GM19463 (cell line): ENCODE results near the gene RAC2.

ENCODE experiments used
- ATAC-seq: cut with Tn5 transposase; IDR thresholded peaks from one replicate; pipeline ENCODE4 v1.9.1; 2021; ENCODE audit warnings: mild to moderate bottlenecking, moderate library complexity; ENCODE audit not compliant: unreplicated experiment

RAC2 gene

GRCh38 chr22:37244114-37244921, at the start of gene RAC2:
TSS of gene RAC2 (minus strand) at chr22:37244269. CDS start at chr22:37244148, 121 bp downstream.
- ATAC-seq: peak; percentile 50

DNA sequence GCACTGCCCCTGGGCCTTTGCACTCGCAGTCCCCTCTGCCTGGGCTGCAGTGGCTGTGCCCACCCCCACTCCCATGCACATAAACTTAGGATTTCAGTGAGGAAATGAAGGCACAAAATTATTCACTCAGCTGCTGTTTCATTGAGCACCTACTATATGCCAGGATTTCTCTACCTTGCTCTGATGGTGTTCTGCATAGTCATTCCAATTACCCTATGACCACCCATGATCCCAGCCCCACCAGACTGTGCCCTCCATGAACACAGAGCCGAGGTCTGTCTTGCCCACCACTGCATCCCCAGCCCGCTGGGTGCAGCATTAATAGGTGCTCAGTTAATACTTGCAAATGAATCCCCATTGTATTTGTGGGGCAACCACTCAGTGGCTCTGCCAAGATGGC, 49.1 kb upstream of the RAC2 start:
- no peak for ATAC-seq

- no peak for ATAC-seq
Observed at GRCh38 chr22:37292641-37293040, 48.6 kb upstream of the RAC2 start.

DNA sequence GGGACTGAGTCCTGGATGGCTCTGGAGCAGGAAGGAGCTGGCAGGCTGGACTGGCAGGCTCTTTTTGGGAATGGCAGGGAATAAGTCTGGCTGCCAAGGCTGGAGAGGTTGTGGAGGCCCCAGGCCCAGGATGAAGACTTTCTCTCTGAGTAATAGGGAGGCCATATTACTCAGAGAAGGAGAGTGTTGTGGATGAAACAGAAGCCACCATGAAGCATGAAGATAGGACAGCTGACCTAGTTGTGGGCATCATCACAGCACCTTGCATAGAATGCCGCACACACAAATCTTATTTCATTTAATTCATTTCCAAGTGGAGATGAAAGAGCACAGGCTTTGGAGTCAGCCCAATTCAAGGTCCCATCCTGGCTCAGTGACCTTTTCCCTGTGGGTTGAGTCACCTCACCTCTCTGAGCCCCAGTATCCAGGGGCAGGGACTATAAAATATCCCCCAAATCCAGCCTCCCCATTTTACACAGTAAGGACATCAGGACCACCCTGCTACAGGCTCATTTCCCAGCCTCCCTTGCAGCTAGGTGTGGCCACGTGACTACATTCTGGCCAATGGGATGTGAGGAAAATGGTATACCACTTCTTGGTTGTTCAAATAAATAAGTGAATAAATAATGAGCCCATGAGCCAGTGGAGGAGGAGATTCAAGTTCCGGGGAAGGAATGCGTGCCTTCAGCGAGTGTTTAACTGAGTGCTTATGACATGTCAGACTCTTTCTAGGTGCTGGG, 47.7 kb upstream of the RAC2 start:
- no peak for ATAC-seq

GRCh38 chr22:37290737-37291136, 46.7 kb upstream of the RAC2 start:
- no peak for ATAC-seq

DNA sequence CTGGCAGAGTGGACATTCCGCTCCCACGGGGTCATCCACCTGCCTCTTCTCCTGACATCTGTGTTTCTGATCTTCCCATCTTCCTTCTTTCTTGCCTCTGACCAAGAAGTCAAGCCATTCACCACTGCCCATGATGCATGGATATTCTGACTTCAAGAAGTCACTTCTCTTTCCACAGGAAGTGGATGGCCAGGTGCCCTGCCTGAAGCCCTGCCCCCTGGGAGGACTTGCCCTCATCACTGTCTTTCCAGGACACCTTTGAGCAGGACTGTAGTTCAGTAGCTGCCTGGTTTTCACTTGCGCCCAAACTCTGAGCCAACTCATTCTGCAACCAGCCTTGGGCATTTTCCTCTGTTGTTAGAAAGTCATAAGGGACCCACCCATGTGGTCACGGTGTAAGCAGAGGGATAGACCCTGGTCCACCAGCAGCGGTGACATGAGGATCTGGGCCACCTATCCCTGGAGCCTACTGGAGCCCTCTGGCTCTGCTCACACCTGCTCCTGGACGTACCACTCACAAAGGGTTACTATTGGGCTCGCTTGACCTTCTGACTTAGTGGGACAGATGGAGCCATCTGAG, 45.2 kb upstream of the RAC2 start:
- ATAC-seq: no peak

DNA sequence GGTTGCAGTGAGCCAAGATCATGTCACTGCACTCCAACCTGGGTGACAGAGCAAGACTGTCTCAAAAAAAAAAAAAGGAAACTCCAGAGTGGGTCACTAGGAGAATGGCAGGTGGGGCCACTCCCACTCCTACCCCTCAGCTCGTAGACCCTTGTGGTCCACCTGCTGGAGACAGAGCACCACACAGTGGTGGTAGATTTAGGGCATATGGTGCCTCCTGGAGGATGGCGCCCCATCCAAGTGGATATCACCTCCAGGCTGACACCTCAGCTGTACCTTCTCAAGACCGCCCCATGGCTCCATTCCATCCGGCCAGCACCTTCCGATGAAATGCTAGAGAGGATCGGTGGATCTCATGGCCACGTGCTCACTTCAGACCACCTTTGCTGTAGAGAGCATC, 44.5 kb upstream of the RAC2 start:
- ATAC-seq: no peak

DNA sequence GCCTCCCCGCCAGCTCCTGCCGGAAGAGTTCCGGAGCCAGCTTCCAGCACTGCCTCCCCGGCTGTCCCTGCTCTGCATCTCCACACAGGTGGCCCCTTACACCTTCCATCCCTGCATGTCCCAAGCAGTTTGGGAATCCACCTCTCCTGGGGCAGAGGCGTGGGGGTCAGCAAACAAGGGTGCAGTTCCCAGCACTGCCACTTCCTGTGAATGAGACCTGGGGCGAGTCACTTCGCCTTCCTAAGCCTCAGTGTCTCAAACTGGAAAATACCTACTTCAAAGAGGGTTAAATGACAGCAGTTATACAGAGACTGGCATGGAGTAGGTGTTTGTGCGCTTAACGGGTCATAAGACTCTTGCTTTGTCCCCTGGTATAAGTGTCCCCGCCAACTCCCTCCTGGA, 43.5 kb upstream of the RAC2 start:
- no peak for ATAC-seq

GRCh38 chr22:37285937-37286336, 41.9 kb upstream of the RAC2 start:
- no peak for ATAC-seq

GRCh38 chr22:37284805-37285355, 40.8 kb upstream of the RAC2 start:
- ATAC-seq: peak; percentile 45

DNA sequence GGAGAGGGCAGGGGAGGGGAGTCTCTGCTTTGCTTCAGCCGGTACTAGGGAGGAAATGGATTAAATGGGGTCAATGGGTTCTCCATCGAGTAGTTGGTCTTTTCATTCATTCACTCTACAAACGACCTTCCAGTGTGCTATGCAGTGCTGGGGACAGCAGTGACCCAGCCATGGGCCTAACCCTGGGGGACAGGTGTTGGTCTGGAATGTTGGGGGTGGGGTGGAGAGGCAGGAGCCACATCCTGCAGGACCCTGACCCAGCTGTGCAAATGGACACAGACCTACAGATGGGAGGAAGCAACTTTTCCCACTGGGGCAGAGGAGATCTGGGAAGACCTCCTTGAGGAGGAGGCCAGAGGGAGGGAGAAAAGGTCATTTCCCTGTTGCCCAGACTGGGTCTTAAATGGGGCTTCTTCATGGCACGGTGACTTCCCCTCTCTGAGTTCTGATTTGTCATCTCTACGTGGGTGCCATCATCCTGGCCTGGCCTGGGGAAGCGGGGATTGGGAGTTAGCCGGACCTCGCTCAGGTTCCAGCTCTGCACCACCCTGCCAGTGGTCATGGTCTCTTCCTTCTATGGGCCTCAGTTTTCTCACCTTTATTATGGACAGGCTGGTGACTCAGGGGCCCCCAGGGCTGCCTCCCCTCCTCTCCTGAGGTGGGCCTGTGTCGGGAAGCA, 40.2 kb upstream of the RAC2 start:
- ATAC-seq: no peak

- no peak for ATAC-seq
Observed at GRCh38 chr22:37283393-37283937, 39.4 kb upstream of the RAC2 start.

DNA sequence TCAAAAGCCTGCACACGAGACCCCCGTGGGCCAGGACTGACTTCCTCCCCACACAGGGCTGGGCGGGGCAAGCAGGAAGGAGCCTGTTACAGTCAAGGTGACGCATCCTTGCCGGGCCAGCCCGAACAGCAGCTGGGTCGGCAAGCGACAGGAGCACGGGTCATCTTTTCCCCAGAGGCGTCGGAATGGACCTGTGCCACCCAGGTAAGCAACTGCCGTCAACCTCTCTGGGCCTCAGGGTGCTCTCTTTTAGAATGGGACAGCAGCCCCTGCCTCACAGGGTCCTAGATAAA, 38.3 kb upstream of the RAC2 start, which contains the start of gene CYTH4:
Gene CYTH4 (plus strand): TSS at position 124 of the 293 bp plus-strand sequence. CDS start 62 bp downstream, at position 186.
- ATAC-seq: peak; percentile 71

DNA sequence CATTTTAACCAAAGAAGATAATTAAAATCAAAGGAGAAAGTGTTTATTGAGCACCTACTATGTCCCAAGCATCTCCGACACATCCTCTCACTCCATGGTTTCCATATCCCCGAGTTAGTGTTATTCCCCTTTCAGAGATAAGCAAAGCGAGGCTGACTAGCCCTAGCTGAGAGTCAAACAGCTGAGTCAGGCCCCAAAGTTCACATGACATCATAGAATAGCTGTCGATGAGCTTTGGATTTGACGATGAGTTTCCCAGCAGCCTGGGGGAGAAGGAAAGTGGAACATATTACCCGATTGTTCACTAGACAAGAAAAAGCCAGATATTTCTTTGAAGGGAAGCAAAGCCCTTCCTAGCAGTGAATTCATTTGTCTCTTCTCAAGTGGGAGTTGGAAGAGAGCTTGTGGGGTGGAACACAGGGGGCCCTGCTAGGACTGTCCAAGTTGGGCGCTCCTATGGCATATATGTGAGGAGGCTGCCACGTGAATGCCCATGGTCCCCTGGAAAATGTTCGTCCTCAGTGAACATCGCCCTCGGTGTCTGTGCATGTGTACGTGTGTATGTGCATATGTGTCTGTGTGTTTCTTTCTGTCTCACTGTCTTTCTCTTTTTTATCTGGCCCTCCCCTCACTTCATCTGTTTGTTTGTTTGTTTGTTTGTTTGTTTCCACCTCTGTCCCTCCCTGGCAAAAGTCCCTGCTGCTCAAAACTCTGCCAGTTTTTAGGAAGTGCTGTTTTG, 37.7 kb upstream of the RAC2 start:
- ATAC-seq: no peak

GRCh38 chr22:37281195-37281594, 37.1 kb upstream of the RAC2 start:
- no peak for ATAC-seq

- no peak for ATAC-seq
Observed at GRCh38 chr22:37280718-37281117, 36.6 kb upstream of the RAC2 start.

- no peak for ATAC-seq
Observed at GRCh38 chr22:37279331-37280181, 35.5 kb upstream of the RAC2 start.

DNA sequence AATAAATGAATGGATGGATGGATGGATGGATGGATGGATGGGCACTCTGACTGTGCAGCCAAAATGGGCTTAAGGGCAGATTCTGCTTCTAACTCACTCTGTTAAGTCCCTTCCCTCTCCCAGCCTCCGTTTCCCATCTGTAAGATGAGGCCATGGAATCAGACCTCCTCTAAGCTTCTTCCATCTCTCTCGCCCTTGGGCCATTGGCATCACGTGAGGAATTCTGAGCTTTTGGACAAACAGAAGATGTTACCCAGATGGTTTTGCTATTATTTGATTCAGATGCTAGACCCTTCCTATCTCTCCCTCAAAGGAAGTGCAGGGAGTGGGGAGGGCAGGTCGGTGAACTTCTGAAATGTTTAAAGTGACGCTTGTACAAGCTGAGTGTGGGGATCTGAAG, 34.2 kb upstream of the RAC2 start:
- no peak for ATAC-seq

- ATAC-seq: no peak
Observed at GRCh38 chr22:37277384-37277783, 33.3 kb upstream of the RAC2 start.
